Kidney (tissue), 14 donors: ENCODE data around the gene AR. TPM values are rescaled to one million over a fixed set of nuclear protein-coding genes. Genes with fewer than 3 reads are reported as not detected.

Source experiments
- DNase-seq, 5 donors: peaks; one replicate each; pipeline ENCODE4 v3.0.0-alpha.2; 2013 to 2020
- FAIRE-seq: peaks from 2 replicates; lab custom pipeline; 2012; peaks lifted over from hg19 to GRCh38; lab: Jason Lieb, UNC
- H3K27ac ChIP-seq, 2 donors: one replicate each; pipeline ENCODE4 v1.7.0; 2013; ENCODE audit warnings: low read depth in 2 of 2, low read length in 2 of 2, inconsistent platforms in 1 of 2
- H3K27me3 ChIP-seq: one replicate; pipeline ENCODE4 v1.7.1; 2013; ENCODE audit warnings: low read length, inconsistent platforms; ENCODE audit not compliant: control insufficient read depth, insufficient read depth
- H3K36me3 ChIP-seq, 3 donors: one replicate each; pipeline versions ENCODE4 v1.7.0 to v1.7.1; 2013; ENCODE audit warnings: low read length in 3 of 3, control low read depth in 1 of 3, inconsistent platforms in 1 of 3; ENCODE audit not compliant: insufficient read depth in 3 of 3, control insufficient read depth in 2 of 3
- H3K4me1 ChIP-seq, 3 donors: one replicate each; pipeline versions ENCODE4 v1.7.0 to v1.7.1; 2013; ENCODE audit warnings: low read length in 3 of 3, inconsistent platforms in 1 of 3, low read depth in 1 of 3; ENCODE audit not compliant: control insufficient read depth in 2 of 3, insufficient read depth in 2 of 3
- H3K4me3 ChIP-seq, 3 donors: one replicate each; pipeline versions ENCODE4 v1.7.0 to v1.8.1; 2013; ENCODE audit warnings: low read length in 3 of 3, control low read depth in 1 of 3, inconsistent platforms in 1 of 3
- H3K9ac ChIP-seq, 3 donors: one replicate each; pipeline versions ENCODE4 v1.7.0 to v1.7.1; 2013; ENCODE audit warnings: low read length in 3 of 3, control low read depth in 1 of 3, inconsistent platforms in 1 of 3
- H3K9me3 ChIP-seq, 3 donors: one replicate each; pipeline versions ENCODE4 v1.7.0 to v1.7.1; 2013; ENCODE audit warnings: low read length in 3 of 3, control low read depth in 1 of 3, inconsistent platforms in 1 of 3; ENCODE audit not compliant: control insufficient read depth in 2 of 3, insufficient read depth in 1 of 3
- CTCF ChIP-seq: IDR thresholded peaks from 3 replicates; pipeline ENCODE4 v1.5.1; 2012; ENCODE audit warnings: mild to moderate bottlenecking, moderate library complexity, borderline replicate concordance; ENCODE audit not compliant: insufficient read depth; ENCODE audit errors: extremely low read depth
- intact Hi-C: fragments of 100-400 bp; cut with DNase I; formaldehyde crosslinking; loops from one replicate; pipeline ENCODE4 v1.11.1; 2022
- polyA plus RNA-seq: library from polyadenylated mRNA; stranded (reverse); fragments of 350-450 nt; fragmentation: Illumina TruSeq; extraction: RNeasy Lipid Tissue Mini Kit (QIAGEN cat#74804); gene quantifications from one replicate; pipeline ENCODE4 v1.2.3, GENCODE V29; 2014; ENCODE audit warnings: low read depth, low replicate concordance; ENCODE audit not compliant: insufficient read depth
- total RNA-seq: library from RNA; stranded (reverse); fragmentation: NEBNext Ultra II Directional; extraction: Animal tissue kit (Norgen Biotek cat#: 25700); gene quantifications from one replicate; pipeline ENCODE4 v1.2.1, GENCODE V29; 2021
- donor health status: control.
- donor health status: control.
- donor health status: control.
- donor health status: control.
- donor health status: control.
- donor health status: DM: yes; HTN: yes; CAD: no.
- donor health status: Normal renal cell carcinoma (clear cell type).

AR gene
- total and polyA plus RNA-seq, 2 donors from 2014 or later, result 1.6 to 13.6 TPM

DNA sequence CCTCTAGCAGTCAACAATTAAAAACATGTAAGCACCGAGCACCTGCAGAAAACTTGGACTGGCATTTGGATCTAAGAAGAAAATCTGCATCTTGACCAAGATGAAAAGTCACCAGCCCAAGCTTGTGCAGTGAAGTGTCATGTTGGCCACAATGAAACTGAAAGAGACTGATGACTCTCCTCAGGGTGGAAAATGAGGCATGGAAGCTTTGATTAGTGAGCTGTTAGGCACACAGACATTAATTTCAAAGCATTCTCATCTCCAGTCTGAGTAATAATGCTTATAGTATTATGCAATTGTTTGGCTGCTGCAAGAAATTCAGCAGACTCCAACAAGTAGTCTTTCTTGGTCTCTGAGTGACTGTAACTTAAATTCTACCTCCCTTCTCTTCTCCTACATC, 150.1 kb downstream of the AR start:
- TF ChIP-seq CTCF, result no peak
- Histone ChIP-seq H3K36me3 (no peaks in the 10 kb centered on the region), H3K4me1 (no peaks in the 10 kb centered on the region), H3K4me3 (no peak overlapping the region), H3K27me3 (no peaks in the 10 kb centered on the region), H3K27ac (no peak overlapping the region), H3K9me3 (no peaks in the 10 kb centered on the region), H3K9ac (no peak overlapping the region)
- no peak for DNase-seq
- FAIRE-seq, result no peak
- intact Hi-C loops, result no loop called here

GRCh38 chrX:67697452-67697851, 153.6 kb downstream of the AR start:
- intact Hi-C loops, result no loop called here
- FAIRE-seq (no peak), DNase-seq (no peak)
- no peak overlapping the region for H3K4me3 ChIP-seq
- no peak for TF ChIP-seq CTCF
- H3K9ac ChIP-seq, result no peak overlapping the region
- H3K27me3 ChIP-seq, result no peaks in the 10 kb centered on the region
- H3K4me1 ChIP-seq, result no peaks in the 10 kb centered on the region
- no peak overlapping the region for H3K27ac ChIP-seq
- no peaks in the 10 kb centered on the region for H3K36me3 ChIP-seq
- no peaks in the 10 kb centered on the region for H3K9me3 ChIP-seq

DNA sequence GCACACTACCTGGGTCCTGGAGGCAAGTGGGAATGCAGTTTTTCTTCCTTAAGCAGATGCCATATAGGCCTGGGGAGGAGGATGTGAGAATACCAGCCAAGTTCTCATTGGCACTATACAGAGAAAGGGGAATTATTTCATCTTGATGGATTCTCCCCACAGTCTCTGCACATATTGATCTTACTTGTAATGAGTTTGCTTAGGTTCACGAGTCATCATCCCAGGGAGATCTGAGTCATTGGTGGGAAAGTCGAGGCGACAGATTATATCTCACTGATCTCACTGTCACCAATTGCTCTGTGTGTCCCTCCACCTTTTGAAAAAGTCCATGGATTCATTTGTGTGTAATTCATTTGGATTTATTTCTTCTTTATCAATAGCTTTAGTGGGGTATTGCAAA, 156.8 kb downstream of the AR start:
- H3K27me3 ChIP-seq, result no peaks in the 10 kb centered on the region
- H3K4me1 ChIP-seq, result no peaks in the 10 kb centered on the region
- no peak overlapping the region for H3K9ac ChIP-seq
- intact Hi-C loops, result no loop called here
- H3K4me3 ChIP-seq, result no peak overlapping the region
- no peaks in the 10 kb centered on the region for H3K9me3 ChIP-seq
- H3K36me3 ChIP-seq, result no peaks in the 10 kb centered on the region
- TF ChIP-seq CTCF, result no peak
- no peak overlapping the region for H3K27ac ChIP-seq
- FAIRE-seq (no peak), DNase-seq (no peak)

DNA sequence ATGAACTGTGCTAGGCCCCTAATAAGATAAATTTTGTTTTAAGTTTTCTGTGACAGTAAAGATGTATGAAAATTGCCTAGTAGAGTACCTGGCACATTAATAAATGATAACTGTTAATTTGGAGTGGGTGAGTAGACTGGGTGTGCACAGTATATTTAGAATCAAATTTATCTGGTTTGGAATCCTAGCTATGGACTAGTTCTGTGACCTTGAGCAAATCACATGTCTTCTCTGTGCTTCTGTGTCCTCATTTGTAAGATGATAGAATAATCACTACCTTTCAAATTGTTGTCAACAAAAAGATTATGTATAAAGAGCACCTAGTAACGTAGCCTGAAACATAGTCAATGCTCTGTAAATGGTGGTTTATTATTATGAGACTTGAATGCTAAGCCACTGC, 170.2 kb downstream of the AR start:
- Histone ChIP-seq H3K4me3 (no peak overlapping the region), H3K36me3 (peaks cover 0 to 2% (median 0%) of the 10 kb centered on the region in 3 donors), H3K27me3 (no peaks in the 10 kb centered on the region), H3K9ac (no peak overlapping the region), H3K4me1 (no peaks in the 10 kb centered on the region), H3K9me3 (no peaks in the 10 kb centered on the region), H3K27ac (no peak overlapping the region)
- intact Hi-C loops, result no loop called here
- DNase-seq, result no peak
- no peak for TF ChIP-seq CTCF
- no peak for FAIRE-seq
